CD4-positive, alpha-beta T cell (primary cell): ENCODE data around the gene SERPINB5. TPM values are rescaled to one million over a fixed set of nuclear protein-coding genes. Genes with fewer than 3 reads are reported as not detected.
A peak's percentile ranks its signal among the peaks of the same experiment; 100 is the strongest.

Source experiments
- ATAC-seq: fragments of 200-7000 bp; cut with Tn5 transposase; one replicate; pipeline ENCODE4 v1.10.0; 2022; ENCODE audit warnings: mild to moderate bottlenecking; ENCODE audit not compliant: poor library complexity
- CTCF ChIA-PET: fragments of 350-600 bp; sonication (Branson Sonifier 250); formaldehyde crosslinking; loops from one replicate; lab custom pipeline; 2021; ENCODE audit warnings: antibody characterized with exemption, inconsistent platforms; lab: Charles Lee
- POLR2A ChIA-PET: fragments of 350-600 bp; sonication (Branson Sonifier 250); formaldehyde crosslinking; loops from one replicate; lab custom pipeline; 2021; ENCODE audit warnings: antibody characterized with exemption, inconsistent platforms; lab: Charles Lee
- DNase-seq, 14 experiments: peaks; one replicate each; pipeline ENCODE4 v3.0.0-alpha.2; 2013 to 2020; ENCODE audit warnings: mixed read lengths in 2 of 14
- H3K27ac ChIP-seq, 2 donors: one replicate each; pipeline versions ENCODE4 v1.5.1 to v1.7.0; 2013; ENCODE audit warnings: low read length in 2 of 2, low read depth in 1 of 2, mild to moderate bottlenecking in 1 of 2
- H3K27me3 ChIP-seq, 2 experiments: 1 replicate in 1 of 2; 2 replicates in 1 of 2; pipeline versions ENCODE4 v1.6.1 to v1.7.0; 2013; ENCODE audit warnings: low read length in 2 of 2, control low read depth in 1 of 2, mild to moderate bottlenecking in 1 of 2, moderate library complexity in 1 of 2; ENCODE audit not compliant: insufficient read depth in 2 of 2, control insufficient read depth in 1 of 2
- H3K36me3 ChIP-seq: one replicate; pipeline ENCODE4 v1.6.1; 2013; ENCODE audit warnings: low read length, control low read depth; ENCODE audit not compliant: insufficient read depth
- H3K4me1 ChIP-seq: one replicate; pipeline ENCODE4 v1.6.1; 2013; ENCODE audit warnings: low read length, control low read depth; ENCODE audit not compliant: insufficient read depth
- H3K4me3 ChIP-seq: one replicate; pipeline ENCODE4 v1.5.1; 2013; ENCODE audit warnings: mild to moderate bottlenecking, low read length, moderate library complexity
- H3K9me3 ChIP-seq, 2 experiments: 1 replicate in 1 of 2; 2 replicates in 1 of 2; pipeline versions ENCODE4 v1.6.1 to v1.7.0; 2013; ENCODE audit warnings: low read length in 2 of 2, mild to moderate bottlenecking in 2 of 2, control low read depth in 1 of 2, moderate library complexity in 1 of 2; ENCODE audit not compliant: control insufficient read depth in 1 of 2, insufficient read depth in 1 of 2
- H3K27ac Mint-ChIP-seq: one replicate; pipeline ENCODE4 v1.8.0; 2020; ENCODE audit warnings: mixed read lengths
- H3K27me3 Mint-ChIP-seq: one replicate; pipeline ENCODE4 v1.8.0; 2021; ENCODE audit warnings: mixed read lengths
- H3K36me3 Mint-ChIP-seq: one replicate; pipeline ENCODE4 v1.8.0; 2021; ENCODE audit warnings: low read depth, mixed read lengths
- H3K4me1 Mint-ChIP-seq: one replicate; pipeline ENCODE4 v1.8.0; 2021; ENCODE audit warnings: low read depth, mixed read lengths
- H3K4me3 Mint-ChIP-seq: one replicate; pipeline ENCODE4 v1.8.0; 2020; ENCODE audit warnings: mild to moderate bottlenecking, mixed read lengths
- H3K9me3 Mint-ChIP-seq: one replicate; pipeline ENCODE4 v1.8.0; 2020; ENCODE audit warnings: mixed read lengths
- intact Hi-C, 2 experiments: fragments of 100-400 bp; cut with DNase I in 1 of 2; cut with micrococcal nuclease in 1 of 2; formaldehyde crosslinking; loops; one replicate each; pipeline versions ENCODE4 v1.15.1 to v1.9.0; 2023 to 2025; cut with DNase I, micrococcal nuclease
- total RNA-seq, 174 experiments: library from RNA in 2 of 174; stranded (reverse) in 2 of 174; gene quantifications; one replicate each; pipeline ENCODE4 v1.2.3 and lab custom pipeline; 2021 to 2026
- TF ChIP-seq, protein P1 (sequence below): fragments of 200-600 bp; IDR thresholded peaks from one replicate; pipeline ENCODE4 v1.8.0; 2022; ENCODE audit warnings: antibody characterized with exemption, mild to moderate bottlenecking

Gene SERPINB5
- total RNA-seq, 2 experiments from 2014 or later = not detected

DNA sequence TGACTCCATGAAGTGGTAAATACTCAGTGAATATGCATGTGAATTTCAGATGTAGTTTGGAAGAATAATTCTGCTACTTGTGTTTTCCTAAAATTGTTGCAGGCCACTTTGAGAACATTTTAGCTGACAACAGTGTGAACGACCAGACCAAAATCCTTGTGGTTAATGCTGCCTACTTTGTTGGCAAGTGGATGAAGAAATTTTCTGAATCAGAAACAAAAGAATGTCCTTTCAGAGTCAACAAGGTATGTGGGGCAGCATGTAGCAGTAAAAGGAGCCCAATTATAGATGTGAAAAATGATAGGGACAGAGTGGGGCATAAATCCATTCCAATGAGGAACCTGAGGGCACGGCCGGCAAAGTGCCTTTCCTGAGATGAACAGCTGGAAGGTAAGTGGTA is 16.1 kb downstream of the SERPINB5 start:
- Mint-ChIP-seq H3K4me1 (no peaks in the 10 kb centered on the region), H3K27ac (no peak overlapping the region), H3K9me3 (no peaks in the 10 kb centered on the region), H3K4me3 (no peak overlapping the region), H3K27me3 (peaks cover 5% of the 10 kb centered on the region), H3K36me3 (no peaks in the 10 kb centered on the region)
- intact Hi-C loops = no loop called here
- Histone ChIP-seq H3K4me3 (no peak overlapping the region), H3K27ac (no peak overlapping the region), H3K9me3 (no peaks in the 10 kb centered on the region), H3K27me3 (no peaks in the 10 kb centered on the region), H3K36me3 (no peaks in the 10 kb centered on the region), H3K4me1 (no peaks in the 10 kb centered on the region)
- DNase-seq (no peak), ATAC-seq (no peak)
- CTCF ChIA-PET = no interaction called here
- TF ChIP-seq, protein P1, sequence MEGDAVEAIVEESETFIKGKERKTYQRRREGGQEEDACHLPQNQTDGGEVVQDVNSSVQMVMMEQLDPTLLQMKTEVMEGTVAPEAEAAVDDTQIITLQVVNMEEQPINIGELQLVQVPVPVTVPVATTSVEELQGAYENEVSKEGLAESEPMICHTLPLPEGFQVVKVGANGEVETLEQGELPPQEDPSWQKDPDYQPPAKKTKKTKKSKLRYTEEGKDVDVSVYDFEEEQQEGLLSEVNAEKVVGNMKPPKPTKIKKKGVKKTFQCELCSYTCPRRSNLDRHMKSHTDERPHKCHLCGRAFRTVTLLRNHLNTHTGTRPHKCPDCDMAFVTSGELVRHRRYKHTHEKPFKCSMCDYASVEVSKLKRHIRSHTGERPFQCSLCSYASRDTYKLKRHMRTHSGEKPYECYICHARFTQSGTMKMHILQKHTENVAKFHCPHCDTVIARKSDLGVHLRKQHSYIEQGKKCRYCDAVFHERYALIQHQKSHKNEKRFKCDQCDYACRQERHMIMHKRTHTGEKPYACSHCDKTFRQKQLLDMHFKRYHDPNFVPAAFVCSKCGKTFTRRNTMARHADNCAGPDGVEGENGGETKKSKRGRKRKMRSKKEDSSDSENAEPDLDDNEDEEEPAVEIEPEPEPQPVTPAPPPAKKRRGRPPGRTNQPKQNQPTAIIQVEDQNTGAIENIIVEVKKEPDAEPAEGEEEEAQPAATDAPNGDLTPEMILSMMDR = no peak
- POLR2A ChIA-PET = no interaction called here

DNA sequence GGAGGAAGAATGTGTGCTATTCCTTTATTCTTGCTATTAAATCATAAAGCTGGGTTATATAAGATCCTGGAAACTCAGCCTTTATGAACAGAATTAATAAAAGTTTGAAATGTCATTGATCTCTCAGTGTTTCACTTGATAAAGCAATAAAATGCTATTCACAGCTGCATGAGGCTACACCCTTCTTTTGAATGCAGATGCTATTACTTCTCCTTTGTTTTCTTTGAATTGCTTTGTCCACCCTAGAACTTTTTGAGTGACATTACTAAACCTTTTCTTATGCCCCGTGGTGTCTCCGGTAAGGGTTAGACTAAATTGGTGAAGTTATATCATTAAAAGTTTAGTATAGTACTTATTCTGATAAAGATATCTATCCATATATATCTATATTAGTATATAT is 18.9 kb downstream of the SERPINB5 start:
- CTCF ChIA-PET = no interaction called here
- Mint-ChIP-seq H3K27ac (no peak overlapping the region), H3K4me1 (no peaks in the 10 kb centered on the region), H3K4me3 (no peak overlapping the region), H3K9me3 (no peaks in the 10 kb centered on the region), H3K27me3 (peaks cover 5% of the 10 kb centered on the region), H3K36me3 (no peaks in the 10 kb centered on the region)
- Histone ChIP-seq H3K36me3 (no peaks in the 10 kb centered on the region), H3K27ac (no peak overlapping the region), H3K9me3 (no peaks in the 10 kb centered on the region), H3K4me3 (no peak overlapping the region), H3K27me3 (no peaks in the 10 kb centered on the region), H3K4me1 (no peaks in the 10 kb centered on the region)
- intact Hi-C loops = no loop called here
- TF ChIP-seq, protein P1 = no peak
- DNase-seq = no peak
- POLR2A ChIA-PET = no interaction called here
- no peak for ATAC-seq

DNA sequence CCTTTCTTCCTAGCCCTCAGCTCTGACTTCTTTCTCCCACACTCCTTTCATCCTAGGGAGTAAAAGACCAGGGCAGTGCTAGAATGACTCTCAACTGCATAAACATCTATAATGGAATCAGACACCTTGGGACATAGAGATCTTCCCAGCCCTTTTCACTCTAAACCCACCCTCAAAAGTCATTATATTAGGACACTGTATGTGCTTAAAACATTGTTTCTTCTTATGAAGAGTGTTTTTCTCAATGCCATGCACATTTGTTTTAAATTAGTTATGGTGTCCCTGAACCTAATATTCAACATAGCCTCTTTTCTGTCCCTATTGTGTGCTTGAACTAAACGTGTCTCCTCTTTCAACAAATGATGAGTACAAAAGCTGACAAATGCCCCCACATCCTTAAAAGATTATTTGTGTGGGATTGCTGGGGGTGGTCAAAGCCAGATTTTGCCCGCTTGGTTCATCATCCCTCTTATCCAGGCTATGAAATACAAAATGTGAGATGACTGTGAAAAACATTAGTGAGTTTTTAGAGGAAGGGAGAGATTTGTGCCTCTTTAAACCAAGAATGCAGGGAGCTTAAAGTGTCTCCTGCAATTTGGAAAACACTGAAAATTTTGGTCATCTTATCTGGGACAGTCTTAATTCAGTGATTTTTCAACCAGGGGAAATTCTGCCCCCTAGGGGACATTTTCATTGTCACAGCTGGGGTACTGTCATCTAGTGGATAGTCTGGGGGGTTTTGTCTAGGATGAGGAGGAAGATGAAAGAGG is 29.0 kb downstream of the SERPINB5 start:
- Histone ChIP-seq H3K4me1 (no peaks in the 10 kb centered on the region), H3K36me3 (no peaks in the 10 kb centered on the region), H3K4me3 (no peak overlapping the region), H3K9me3 (no peaks in the 10 kb centered on the region), H3K27me3 (peaks cover 2 to 21% of the 10 kb centered on the region in 2 experiments), H3K27ac (no peak overlapping the region)
- DNase-seq (peak in 3 of 14 experiments; percentile 13 to 15 (median 13)), ATAC-seq (no peak)
- TF ChIP-seq, protein P1 = no peak
- Mint-ChIP-seq H3K27me3 (peaks cover 35% of the 10 kb centered on the region), H3K36me3 (no peaks in the 10 kb centered on the region), H3K9me3 (no peaks in the 10 kb centered on the region), H3K27ac (no peak overlapping the region), H3K4me1 (no peaks in the 10 kb centered on the region), H3K4me3 (no peak overlapping the region)
- intact Hi-C loops = no loop called here
- ChIA-PET POLR2A (no interaction called here), CTCF (no interaction called here)
